ENCODE data around the gene RMC1.

The RMC1 gene

GRCh38 chr18:23503038-23503962 is at the start of gene RMC1:
TSS of gene RMC1 (plus strand) at chr18:23503511. CDS start at chr18:23503619, 108 bp downstream.
- peak within 1 kb of the TSS; percentile 71 for H3K4me3 ChIP-seq (ENCODE audit: control insufficient read depth, low read depth, low read length)
- no peak for TF ChIP-seq CTCF (IDR thresholded peaks at IDR 0.05; ENCODE audit: control insufficient read depth, insufficient read depth, low read depth, low read length, missing control alignments)
- DNase-seq (ENCODE audit: low read depth): peak; percentile 56

GRCh38 chr18:23453680-23454058 is 49.6 kb upstream of the RMC1 start:
- peak; percentile 35 for DNase-seq (ENCODE audit: low read depth)
- H3K4me3 ChIP-seq (ENCODE audit: control insufficient read depth, low read depth, low read length): peak overlapping the region; percentile 100
- TF ChIP-seq CTCF (IDR thresholded peaks at IDR 0.05; ENCODE audit: control insufficient read depth, insufficient read depth, low read depth, low read length, missing control alignments): no peak

GRCh38 chr18:23456835-23457234 is 46.5 kb upstream of the RMC1 start:
- no peak overlapping the region for H3K4me3 ChIP-seq (ENCODE audit: control insufficient read depth, low read depth, low read length)
- DNase-seq (ENCODE audit: low read depth): no peak
- no peak for TF ChIP-seq CTCF (IDR thresholded peaks at IDR 0.05; ENCODE audit: control insufficient read depth, insufficient read depth, low read depth, low read length, missing control alignments)

- H3K4me3 ChIP-seq (ENCODE audit: control insufficient read depth, low read depth, low read length): no peak overlapping the region
- DNase-seq (ENCODE audit: low read depth): no peak
- TF ChIP-seq CTCF (IDR thresholded peaks at IDR 0.05; ENCODE audit: control insufficient read depth, insufficient read depth, low read depth, low read length, missing control alignments): no peak
Measured at GRCh38 chr18:23458830-23459529, 44.3 kb upstream of the RMC1 start.

- TF ChIP-seq CTCF (IDR thresholded peaks at IDR 0.05; ENCODE audit: control insufficient read depth, insufficient read depth, low read depth, low read length, missing control alignments): no peak
- no peak overlapping the region for H3K4me3 ChIP-seq (ENCODE audit: control insufficient read depth, low read depth, low read length)
- no peak for DNase-seq (ENCODE audit: low read depth)
Measured at GRCh38 chr18:23459530-23459921, 43.8 kb upstream of the RMC1 start.

- no peak for TF ChIP-seq CTCF (IDR thresholded peaks at IDR 0.05; ENCODE audit: control insufficient read depth, insufficient read depth, low read depth, low read length, missing control alignments)
- H3K4me3 ChIP-seq (ENCODE audit: control insufficient read depth, low read depth, low read length): no peak overlapping the region
- no peak for DNase-seq (ENCODE audit: low read depth)
Measured at GRCh38 chr18:23460285-23461273, 42.7 kb upstream of the RMC1 start.

Measured in AG09309 (cell line).